EH (cell line): ENCODE measurements around the gene POU2F1.
"Not testable (repeated sequence)": the region's sequence is repeated elsewhere in the genome, so short reads cannot be mapped to it uniquely, and the experiment has no call there.

ENCODE experiments used
- DNase-seq: peaks from one replicate; pipeline ENCODE4 v3.0.0-alpha.2; 2015; ENCODE audit warnings: low read depth

POU2F1 gene

GRCh38 chr1:167314671-167315070 is 94.0 kb downstream of the POU2F1 start:
- no peak for DNase-seq

- no peak for DNase-seq
Observed at GRCh38 chr1:167317463-167317862, 96.8 kb downstream of the POU2F1 start.

GRCh38 chr1:167319206-167319605 is 98.5 kb downstream of the POU2F1 start:
- not testable (repeated sequence) for DNase-seq

GRCh38 chr1:167322483-167322882 is 101.8 kb downstream of the POU2F1 start:
- no peak for DNase-seq

- DNase-seq = no peak
Observed at GRCh38 chr1:167325151-167325550, 104.5 kb downstream of the POU2F1 start.

GRCh38 chr1:167328306-167328815 is 107.7 kb downstream of the POU2F1 start:
- DNase-seq = no peak

- no peak for DNase-seq
Observed at GRCh38 chr1:167328816-167329483, 108.3 kb downstream of the POU2F1 start.

GRCh38 chr1:167330601-167331293 is 110.1 kb downstream of the POU2F1 start:
- no peak for DNase-seq

GRCh38 chr1:167331650-167332049 is 111.0 kb downstream of the POU2F1 start:
- no peak for DNase-seq

- peak; percentile 3 for DNase-seq
Observed at GRCh38 chr1:167332503-167332902, 111.8 kb downstream of the POU2F1 start.

GRCh38 chr1:167333124-167333523 is 112.4 kb downstream of the POU2F1 start:
- DNase-seq = no peak

GRCh38 chr1:167333703-167334102 is 113.0 kb downstream of the POU2F1 start:
- no peak for DNase-seq

- no peak for DNase-seq
Observed at GRCh38 chr1:167339405-167339804, 118.7 kb downstream of the POU2F1 start.

- no peak for DNase-seq
Observed at GRCh38 chr1:167342846-167343245, 122.2 kb downstream of the POU2F1 start.

GRCh38 chr1:167344112-167344511 is 123.4 kb downstream of the POU2F1 start:
- peak; percentile 53 for DNase-seq

- DNase-seq = no peak
Observed at GRCh38 chr1:167344615-167345385, 124.1 kb downstream of the POU2F1 start.

- no peak for DNase-seq
Observed at GRCh38 chr1:167345386-167345733, 124.7 kb downstream of the POU2F1 start.

- DNase-seq = no peak
Observed at GRCh38 chr1:167357305-167357704, 136.6 kb downstream of the POU2F1 start.

- DNase-seq = no peak
Observed at GRCh38 chr1:167359295-167359694, 138.6 kb downstream of the POU2F1 start.

- DNase-seq = peak; percentile 37
Observed at GRCh38 chr1:167360120-167360519, 139.4 kb downstream of the POU2F1 start.

- DNase-seq = no peak
Observed at GRCh38 chr1:167362638-167363037, 142.0 kb downstream of the POU2F1 start.

GRCh38 chr1:167364826-167365225 is 144.1 kb downstream of the POU2F1 start:
- no peak for DNase-seq

- no peak for DNase-seq
Observed at GRCh38 chr1:167365360-167365759, 144.7 kb downstream of the POU2F1 start.
